Measurements from ENCODE around the gene DUSP11. TPM values are rescaled to one million over a fixed set of nuclear protein-coding genes. Genes with fewer than 3 reads are reported as not detected.
A peak's percentile ranks its signal among the peaks of the same experiment; 100 is the strongest.

DUSP11 gene
- total and polyA plus RNA-seq, 3 donors from 2014 or later: 32.2 to 56.3 (median 55.3) TPM

DNA sequence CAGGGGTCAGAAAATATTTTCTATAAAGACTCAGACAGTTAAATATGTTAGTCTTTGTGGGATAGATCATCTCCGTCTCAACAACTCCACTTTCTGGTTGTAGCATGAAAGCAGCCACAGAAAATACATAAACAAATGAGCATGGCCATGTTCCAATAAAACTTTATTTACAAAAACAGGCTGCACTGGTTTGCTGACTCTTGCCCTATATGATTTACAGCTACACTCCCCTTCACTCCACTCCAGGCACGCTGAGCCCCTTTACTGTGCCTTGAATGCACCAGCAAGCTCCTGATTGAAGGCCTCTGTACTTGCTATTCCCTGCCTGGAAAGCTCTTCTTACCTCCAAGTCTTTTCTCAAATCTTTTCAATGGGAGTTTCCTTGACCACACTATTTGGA is 43.1 kb upstream of the DUSP11 start:
- TF ChIP-seq, protein P1, sequence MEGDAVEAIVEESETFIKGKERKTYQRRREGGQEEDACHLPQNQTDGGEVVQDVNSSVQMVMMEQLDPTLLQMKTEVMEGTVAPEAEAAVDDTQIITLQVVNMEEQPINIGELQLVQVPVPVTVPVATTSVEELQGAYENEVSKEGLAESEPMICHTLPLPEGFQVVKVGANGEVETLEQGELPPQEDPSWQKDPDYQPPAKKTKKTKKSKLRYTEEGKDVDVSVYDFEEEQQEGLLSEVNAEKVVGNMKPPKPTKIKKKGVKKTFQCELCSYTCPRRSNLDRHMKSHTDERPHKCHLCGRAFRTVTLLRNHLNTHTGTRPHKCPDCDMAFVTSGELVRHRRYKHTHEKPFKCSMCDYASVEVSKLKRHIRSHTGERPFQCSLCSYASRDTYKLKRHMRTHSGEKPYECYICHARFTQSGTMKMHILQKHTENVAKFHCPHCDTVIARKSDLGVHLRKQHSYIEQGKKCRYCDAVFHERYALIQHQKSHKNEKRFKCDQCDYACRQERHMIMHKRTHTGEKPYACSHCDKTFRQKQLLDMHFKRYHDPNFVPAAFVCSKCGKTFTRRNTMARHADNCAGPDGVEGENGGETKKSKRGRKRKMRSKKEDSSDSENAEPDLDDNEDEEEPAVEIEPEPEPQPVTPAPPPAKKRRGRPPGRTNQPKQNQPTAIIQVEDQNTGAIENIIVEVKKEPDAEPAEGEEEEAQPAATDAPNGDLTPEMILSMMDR (IDR thresholded peaks at IDR 0.05): no peak
- no peak for TF ChIP-seq POLR2A (IDR thresholded peaks at IDR 0.05)

GRCh38 chr2:73822276-73822675 is 42.4 kb upstream of the DUSP11 start:
- Histone ChIP-seq H3K4me1 (no peaks in the 10 kb centered on the region), H3K27me3 (no peaks in the 10 kb centered on the region), H3K4me3 (no peak overlapping the region), H3K9me3 (no peaks in the 10 kb centered on the region), H3K36me3 (ENCODE audit: low read depth, missing control alignments) (no peaks in the 10 kb centered on the region), H3K27ac (no peak overlapping the region)
- 58 to 75% methylated on average over 1 of the region's 1 CpG for WGBS, 2 donors
- TF ChIP-seq, protein P1 (IDR thresholded peaks at IDR 0.05): no peak
- TF ChIP-seq POLR2A (IDR thresholded peaks at IDR 0.05): no peak
- no peak for DNase-seq
- intact Hi-C loops (cut with DNase I; ENCODE audit: low total_unique reads): no loop called here

More for the DNA sequence above, 43.1 kb upstream of the DUSP11 start:
- DNase-seq: no peak
- 87 to 89% methylated on average over 2 of the region's 2 CpGs for WGBS, 2 donors
- no peak overlapping the region for H3K27ac ChIP-seq
- no peaks in the 10 kb centered on the region for H3K27me3 ChIP-seq
- H3K4me3 ChIP-seq: no peak overlapping the region
- no peaks in the 10 kb centered on the region for H3K9me3 ChIP-seq
- no peaks in the 10 kb centered on the region for H3K36me3 ChIP-seq (ENCODE audit: low read depth, missing control alignments)
- intact Hi-C loops (cut with DNase I; ENCODE audit: low total_unique reads): no loop called here
- H3K4me1 ChIP-seq: no peaks in the 10 kb centered on the region

- Histone ChIP-seq H3K4me1 (no peaks in the 10 kb centered on the region), H3K4me3 (no peak overlapping the region), H3K36me3 (ENCODE audit: low read depth, missing control alignments) (no peaks in the 10 kb centered on the region), H3K27me3 (no peaks in the 10 kb centered on the region), H3K9me3 (no peaks in the 10 kb centered on the region), H3K27ac (no peak overlapping the region)
- 70% methylated on average over 2 of the region's 2 CpGs for WGBS, 2 donors
- intact Hi-C loops (cut with DNase I; ENCODE audit: low total_unique reads): no loop called here
- no peak for TF ChIP-seq POLR2A (IDR thresholded peaks at IDR 0.05)
- TF ChIP-seq, protein P1 (IDR thresholded peaks at IDR 0.05): no peak
- no peak for DNase-seq
Observed at GRCh38 chr2:73821669-73822068, 41.8 kb upstream of the DUSP11 start.

GRCh38 chr2:73821227-73821626 is 41.3 kb upstream of the DUSP11 start:
- Histone ChIP-seq H3K4me1 (no peaks in the 10 kb centered on the region), H3K27me3 (no peaks in the 10 kb centered on the region), H3K4me3 (no peak overlapping the region), H3K27ac (no peak overlapping the region), H3K9me3 (no peaks in the 10 kb centered on the region), H3K36me3 (ENCODE audit: low read depth, missing control alignments) (no peaks in the 10 kb centered on the region)
- no peak for DNase-seq
- intact Hi-C loops (cut with DNase I; ENCODE audit: low total_unique reads): no loop called here
- 45 to 54% methylated on average over 2 of the region's 2 CpGs for WGBS, 2 donors
- TF ChIP-seq POLR2A (IDR thresholded peaks at IDR 0.05): no peak
- TF ChIP-seq, protein P1 (IDR thresholded peaks at IDR 0.05): no peak

DNA sequence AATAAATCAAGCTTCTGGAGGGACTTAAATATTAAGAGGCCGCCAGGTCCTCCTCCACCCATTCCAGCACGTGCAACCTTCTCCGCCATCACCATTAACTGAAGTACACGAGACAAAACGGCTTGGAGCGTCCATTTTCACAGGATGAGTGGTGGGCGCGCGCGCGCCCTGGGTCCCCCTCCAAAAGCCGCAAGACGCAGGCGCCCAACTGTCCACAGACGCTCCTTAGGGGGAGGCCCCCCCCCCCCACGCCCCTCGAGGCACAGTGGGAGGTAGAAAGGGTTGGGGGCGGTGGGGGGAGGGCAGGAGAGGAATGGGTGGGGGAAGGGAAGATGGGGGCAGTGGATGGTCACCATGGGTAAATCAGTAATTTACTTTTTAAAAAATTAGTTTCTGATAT is 38.4 kb upstream of the DUSP11 start:
- DNase-seq: no peak
- no peaks in the 10 kb centered on the region for H3K27me3 ChIP-seq
- intact Hi-C loops (cut with DNase I; ENCODE audit: low total_unique reads): no loop called here
- 48 to 64% methylated on average over 17 to 18 of the region's 18 CpGs for WGBS, 2 donors
- no peaks in the 10 kb centered on the region for H3K9me3 ChIP-seq
- H3K36me3 ChIP-seq (ENCODE audit: low read depth, missing control alignments): no peaks in the 10 kb centered on the region
- TF ChIP-seq, protein P1 (IDR thresholded peaks at IDR 0.05): no peak
- no peak for TF ChIP-seq POLR2A (IDR thresholded peaks at IDR 0.05)
- peak overlapping the region; percentile 16 to 51 for H3K4me3 ChIP-seq
- no peaks in the 10 kb centered on the region for H3K4me1 ChIP-seq
- no peak overlapping the region for H3K27ac ChIP-seq
